Upper lobe of right lung (tissue), 1 donor: Measurements from ENCODE around the gene CDK6. TPM values are rescaled to one million over a fixed set of nuclear protein-coding genes. Genes with fewer than 3 reads are reported as not detected.

Experiments used
- ATAC-seq: fragments of 200-7000 bp; cut with Tn5 transposase; one replicate; pipeline ENCODE4 v1.9.1; 2020; ENCODE audit warnings: mild to moderate bottlenecking, moderate library complexity
- DNase-seq: peaks from one replicate; pipeline ENCODE4 v3.0.0-alpha.2; 2020
- H3K27ac ChIP-seq: fragments of 200-600 bp; one replicate; pipeline ENCODE4 v1.8.0; 2022
- H3K27me3 ChIP-seq: fragments of 200-600 bp; one replicate; pipeline ENCODE4 v1.8.0; 2022; ENCODE audit warnings: mild to moderate bottlenecking
- H3K36me3 ChIP-seq: fragments of 200-600 bp; one replicate; pipeline ENCODE4 v1.8.0; 2022
- H3K4me1 ChIP-seq: fragments of 200-600 bp; one replicate; pipeline ENCODE4 v1.8.0; 2022
- H3K4me3 ChIP-seq: fragments of 200-600 bp; one replicate; pipeline ENCODE4 v1.8.0; 2022; ENCODE audit warnings: mild to moderate bottlenecking
- H3K9me3 ChIP-seq: fragments of 200-600 bp; one replicate; pipeline ENCODE4 v1.8.0; 2022
- CTCF ChIP-seq: fragments of 200-600 bp; IDR thresholded peaks from one replicate; pipeline ENCODE4 v1.8.0; 2022; ENCODE audit warnings: antibody characterized with exemption
- intact Hi-C: fragments of 100-400 bp; cut with DNase I; formaldehyde crosslinking; loops from one replicate; pipeline ENCODE4 v1.11.0; 2022
- total RNA-seq: library from RNA; stranded (reverse); fragmentation: NEBNext Ultra II Directional; extraction: Animal tissue kit (Norgen Biotek cat#: 25700); gene quantifications from one replicate; pipeline ENCODE4 v1.2.1, GENCODE V29; 2021
- donor health status: DM: no; HTN: yes; CAD: no; lungs with severe emphysema.

CDK6 gene
- total RNA-seq, 1 donor from 2014 or later: 22.4 TPM

GRCh38 chr7:92740700-92741126 lies 95.7 kb downstream of the CDK6 start:
- no peak for TF ChIP-seq CTCF
- Histone ChIP-seq H3K27me3 (no peaks in the 10 kb centered on the region), H3K9me3 (no peaks in the 10 kb centered on the region), H3K36me3 (no peaks in the 10 kb centered on the region), H3K4me3 (no peak overlapping the region), H3K27ac (no peak overlapping the region), H3K4me1 (no peaks in the 10 kb centered on the region)
- no peak for DNase-seq
- intact Hi-C loops: no loop called here
- ATAC-seq: peak; percentile 74

- Histone ChIP-seq H3K4me1 (no peaks in the 10 kb centered on the region), H3K27ac (no peak overlapping the region), H3K36me3 (no peaks in the 10 kb centered on the region), H3K4me3 (no peak overlapping the region), H3K9me3 (no peaks in the 10 kb centered on the region), H3K27me3 (no peaks in the 10 kb centered on the region)
- no peak for ATAC-seq
- no peak for TF ChIP-seq CTCF
- intact Hi-C loops: no loop called here
- DNase-seq: no peak
Measured at GRCh38 chr7:92740134-92740533, 96.2 kb downstream of the CDK6 start.

- ATAC-seq (no peak), DNase-seq (no peak)
- H3K4me1 ChIP-seq: no peaks in the 10 kb centered on the region
- H3K27ac ChIP-seq: no peak overlapping the region
- H3K9me3 ChIP-seq: no peaks in the 10 kb centered on the region
- intact Hi-C loops: no loop called here
- H3K36me3 ChIP-seq: no peaks in the 10 kb centered on the region
- no peak for TF ChIP-seq CTCF
- H3K4me3 ChIP-seq: no peak overlapping the region
- H3K27me3 ChIP-seq: no peaks in the 10 kb centered on the region
Measured at GRCh38 chr7:92739091-92739490, 97.3 kb downstream of the CDK6 start.

GRCh38 chr7:92737706-92738105 lies 98.7 kb downstream of the CDK6 start:
- no peak for TF ChIP-seq CTCF
- Histone ChIP-seq H3K27me3 (no peaks in the 10 kb centered on the region), H3K27ac (no peak overlapping the region), H3K4me3 (no peak overlapping the region), H3K9me3 (no peaks in the 10 kb centered on the region), H3K36me3 (no peaks in the 10 kb centered on the region), H3K4me1 (no peaks in the 10 kb centered on the region)
- no peak for DNase-seq
- intact Hi-C loops: no loop called here
- no peak for ATAC-seq

- Histone ChIP-seq H3K9me3 (no peaks in the 10 kb centered on the region), H3K4me1 (peaks cover 3% of the 10 kb centered on the region), H3K36me3 (no peaks in the 10 kb centered on the region), H3K4me3 (no peak overlapping the region), H3K27me3 (no peaks in the 10 kb centered on the region), H3K27ac (no peak overlapping the region)
- DNase-seq (no peak), ATAC-seq (no peak)
- intact Hi-C loops: no loop called here
- TF ChIP-seq CTCF: no peak
Measured at GRCh38 chr7:92736870-92737269, 99.5 kb downstream of the CDK6 start.

- no peak for DNase-seq
- ATAC-seq: no peak
- intact Hi-C loops: no loop called here
- no peak overlapping the region for H3K27ac ChIP-seq
- no peak overlapping the region for H3K4me3 ChIP-seq
- H3K9me3 ChIP-seq: no peaks in the 10 kb centered on the region
- peaks cover 4% of the 10 kb centered on the region for H3K4me1 ChIP-seq
- no peak for TF ChIP-seq CTCF
- H3K27me3 ChIP-seq: no peaks in the 10 kb centered on the region
- no peaks in the 10 kb centered on the region for H3K36me3 ChIP-seq
Measured at GRCh38 chr7:92735707-92736106, 100.7 kb downstream of the CDK6 start.
